HG03460 (cell line): ENCODE data around the gene PIP5K1B.

Experiments
- ATAC-seq: cut with Tn5 transposase; IDR thresholded peaks from one replicate; pipeline ENCODE4 v1.9.1; 2021; ENCODE audit not compliant: unreplicated experiment

Gene PIP5K1B

GRCh38 chr9:68942790-68943189, 237.8 kb downstream of the PIP5K1B start:
- ATAC-seq, result no peak

GRCh38 chr9:68947015-68947414, 242.0 kb downstream of the PIP5K1B start:
- no peak for ATAC-seq

GRCh38 chr9:68947842-68948569, 243.0 kb downstream of the PIP5K1B start:
- ATAC-seq, result no peak

GRCh38 chr9:68949271-68950000, 244.4 kb downstream of the PIP5K1B start:
- no peak for ATAC-seq

GRCh38 chr9:68950188-68950587, 245.1 kb downstream of the PIP5K1B start:
- no peak for ATAC-seq

GRCh38 chr9:68950689-68951088, 245.6 kb downstream of the PIP5K1B start:
- ATAC-seq, result no peak

GRCh38 chr9:68951879-68952659, 247.0 kb downstream of the PIP5K1B start:
- ATAC-seq, result peak; percentile 73

- no peak for ATAC-seq
Measured at GRCh38 chr9:68953771-68954170, 248.7 kb downstream of the PIP5K1B start.

- ATAC-seq, result no peak
Measured at GRCh38 chr9:68955330-68955729, 250.3 kb downstream of the PIP5K1B start.

GRCh38 chr9:68957479-68957878, 252.4 kb downstream of the PIP5K1B start:
- no peak for ATAC-seq

GRCh38 chr9:68961587-68961986, 256.5 kb downstream of the PIP5K1B start:
- peak; percentile 54 for ATAC-seq

- ATAC-seq, result no peak
Measured at GRCh38 chr9:68963416-68963815, 258.4 kb downstream of the PIP5K1B start.

- no peak for ATAC-seq
Measured at GRCh38 chr9:68964102-68964541, 259.1 kb downstream of the PIP5K1B start.

- ATAC-seq, result no peak
Measured at GRCh38 chr9:68964765-68965164, 259.7 kb downstream of the PIP5K1B start.

GRCh38 chr9:68966496-68966944, 261.5 kb downstream of the PIP5K1B start:
- ATAC-seq, result peak; percentile 76

GRCh38 chr9:68967800-68968199, 262.8 kb downstream of the PIP5K1B start:
- no peak for ATAC-seq

GRCh38 chr9:68969538-68969937, 264.5 kb downstream of the PIP5K1B start:
- no peak for ATAC-seq

GRCh38 chr9:68970151-68970550, 265.1 kb downstream of the PIP5K1B start:
- no peak for ATAC-seq

- ATAC-seq, result no peak
Measured at GRCh38 chr9:68973619-68974018, 268.6 kb downstream of the PIP5K1B start.

GRCh38 chr9:68974431-68974830, 269.4 kb downstream of the PIP5K1B start:
- peak; percentile 78 for ATAC-seq

- ATAC-seq, result peak; percentile 17
Measured at GRCh38 chr9:68974901-68975300, 269.9 kb downstream of the PIP5K1B start.
